DMS 273 treated with DMSO at 0.1 percent for 48 hours (cell line): ENCODE results near the gene OR5AR1.
"Not testable (repeated sequence)": the region's sequence is repeated elsewhere in the genome, so short reads cannot be mapped to it uniquely, and the experiment has no call there.

ENCODE experiments used
- DNase-seq: peaks from one replicate; lab custom pipeline; 2025; lab: John Stamatoyannopoulos, UW

OR5AR1 gene

DNA sequence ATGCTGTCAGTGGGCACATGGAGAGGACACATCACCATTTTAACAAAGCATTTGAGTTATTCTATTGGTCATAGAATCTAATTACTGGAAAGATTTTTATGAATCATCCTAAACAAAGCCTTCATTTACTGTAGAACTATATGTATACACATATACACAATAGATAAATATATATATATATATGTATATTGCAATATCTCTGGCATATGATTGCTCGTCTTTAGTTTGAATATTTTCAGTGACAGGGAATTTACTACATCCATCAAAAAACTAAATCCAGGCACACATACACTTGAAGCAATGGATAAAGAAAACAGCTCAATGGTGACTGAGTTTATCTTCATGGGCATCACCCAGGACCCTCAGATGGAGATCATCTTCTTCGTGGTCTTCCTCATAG, at the start of gene OR5AR1:
Gene OR5AR1 (plus strand): TSS at position 301 of the 400 bp plus-strand sequence. CDS start 0 bp downstream, at position 301.
- DNase-seq, result no peak

DNA sequence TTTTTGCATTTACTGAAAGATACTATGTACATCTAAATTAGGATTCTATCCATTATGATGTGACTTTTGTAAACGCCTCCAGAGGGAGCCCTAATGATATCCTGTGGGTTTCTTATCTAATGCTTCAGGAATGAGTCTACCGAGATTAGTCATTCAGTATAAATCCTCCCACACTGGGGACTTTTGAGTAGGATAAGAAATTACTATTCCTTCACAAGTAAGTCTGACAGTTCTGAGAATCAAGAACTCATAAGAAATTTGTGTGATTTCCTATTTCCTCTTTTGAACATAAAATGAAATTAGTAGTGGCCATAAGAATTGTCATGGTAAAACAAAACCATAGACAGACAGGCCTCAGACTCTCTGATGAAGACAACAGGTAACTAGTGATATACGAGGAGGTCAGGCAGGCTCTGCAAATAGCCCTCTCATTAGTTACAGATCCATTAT, 38.8 kb upstream of the OR5AR1 start:
- no peak for DNase-seq

GRCh38 chr11:56625946-56626345, 37.5 kb upstream of the OR5AR1 start:
- no peak for DNase-seq

DNA sequence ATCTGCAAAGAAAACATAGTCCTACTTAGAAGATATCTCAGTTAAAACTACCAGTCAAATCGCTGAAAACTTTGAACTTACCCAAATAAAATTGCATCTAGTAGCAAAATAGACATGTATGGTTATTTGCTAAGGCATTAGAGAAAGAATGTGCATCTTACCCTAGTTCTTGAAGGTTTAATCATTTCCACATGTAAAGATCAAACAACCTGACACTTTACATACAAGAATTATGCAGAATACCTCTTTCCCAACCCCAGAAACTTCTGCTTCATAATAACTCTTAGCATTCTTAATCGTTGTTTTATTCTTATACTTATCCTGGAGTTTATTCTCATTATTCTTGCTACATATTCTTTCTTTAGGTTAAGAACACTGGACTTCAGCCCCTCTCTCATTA, 31.2 kb upstream of the OR5AR1 start:
- no peak for DNase-seq

DNA sequence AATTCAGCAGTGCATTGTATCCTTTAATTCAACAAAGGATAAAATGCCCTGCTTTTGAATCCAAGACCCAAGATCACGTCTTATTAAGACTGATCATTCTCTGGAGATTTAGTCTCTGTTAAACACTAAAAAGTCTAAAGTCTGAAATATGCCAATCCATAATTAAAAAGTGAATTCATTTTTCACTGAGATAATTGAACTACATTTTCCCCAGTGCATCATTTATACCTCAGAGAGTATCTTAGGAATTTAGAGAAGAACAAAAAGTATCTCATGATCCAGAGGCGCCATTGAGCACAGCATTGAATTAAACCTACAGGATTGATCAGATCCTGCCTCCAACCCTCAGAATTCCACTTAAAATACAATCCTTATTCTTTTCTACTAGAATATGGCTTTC, 26.6 kb upstream of the OR5AR1 start:
- no peak for DNase-seq

DNA sequence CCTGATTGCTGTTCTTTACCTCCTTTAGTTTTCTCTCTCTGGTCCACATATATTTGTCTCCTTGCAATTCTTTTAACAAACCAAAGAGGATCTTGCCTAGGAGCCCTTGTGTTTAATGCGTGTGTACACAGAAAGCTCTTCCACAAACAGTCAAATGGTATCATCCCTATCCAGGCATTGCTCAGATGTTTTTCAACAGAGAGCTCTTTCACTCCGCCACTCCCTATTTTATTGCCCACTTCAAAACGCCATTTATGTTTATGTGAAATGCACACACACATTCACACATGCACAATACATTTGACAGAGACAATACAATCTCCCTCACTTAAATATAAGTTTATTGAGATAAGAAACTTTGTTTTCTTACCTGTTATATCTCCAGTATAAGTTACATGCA, 26.0 kb upstream of the OR5AR1 start:
- DNase-seq, result no peak

- DNase-seq, result no peak
Measured at GRCh38 chr11:56642339-56642738, 21.1 kb upstream of the OR5AR1 start, which contains the start of gene OR5AP2. TSS of gene OR5AP2 (minus strand) at chr11:56642439. CDS start at chr11:56642439, 0 bp downstream.

- DNase-seq, result no peak
Measured at GRCh38 chr11:56659755-56660154, 3.7 kb upstream of the OR5AR1 start.

- DNase-seq, result no peak
Measured at GRCh38 chr11:56670984-56671383, 7.5 kb downstream of the OR5AR1 start.

- no peak for DNase-seq
Measured at GRCh38 chr11:56688554-56689100, 25.1 kb downstream of the OR5AR1 start.

GRCh38 chr11:56691179-56691578, 27.7 kb downstream of the OR5AR1 start:
- DNase-seq, result not testable (repeated sequence)

GRCh38 chr11:56693428-56693827, 29.9 kb downstream of the OR5AR1 start:
- no peak for DNase-seq

GRCh38 chr11:56698795-56699194, 35.3 kb downstream of the OR5AR1 start, which contains the start of gene OR9G1:
TSS of gene OR9G1 (plus strand) at chr11:56699095. CDS start at chr11:56700388, 1,293 bp downstream.
- DNase-seq, result no peak

GRCh38 chr11:56700242-56700913, 36.9 kb downstream of the OR5AR1 start:
- DNase-seq, result no peak

DNA sequence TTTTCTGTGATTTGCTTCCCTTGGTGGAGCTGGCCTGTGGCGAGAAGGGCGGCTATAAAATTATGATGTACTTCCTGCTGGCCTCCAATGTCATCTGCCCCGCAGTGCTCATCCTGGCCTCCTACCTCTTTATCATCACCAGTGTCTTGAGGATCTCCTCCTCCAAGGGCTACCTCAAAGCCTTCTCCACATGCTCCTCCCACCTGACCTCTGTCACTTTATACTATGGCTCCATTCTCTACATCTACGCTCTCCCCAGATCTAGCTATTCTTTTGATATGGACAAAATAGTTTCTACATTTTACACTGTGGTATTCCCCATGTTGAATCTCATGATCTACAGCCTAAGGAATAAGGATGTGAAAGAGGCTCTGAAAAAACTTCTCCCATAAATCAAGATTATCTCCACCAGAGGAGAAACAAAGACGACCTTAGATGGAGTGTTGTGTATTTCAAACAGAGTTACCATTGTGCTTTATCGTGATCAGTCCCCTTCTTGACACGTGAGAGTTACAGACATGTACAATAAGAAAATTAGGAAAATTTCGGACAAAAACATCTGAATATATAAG, 37.5 kb downstream of the OR5AR1 start:
- no peak for DNase-seq

DNA sequence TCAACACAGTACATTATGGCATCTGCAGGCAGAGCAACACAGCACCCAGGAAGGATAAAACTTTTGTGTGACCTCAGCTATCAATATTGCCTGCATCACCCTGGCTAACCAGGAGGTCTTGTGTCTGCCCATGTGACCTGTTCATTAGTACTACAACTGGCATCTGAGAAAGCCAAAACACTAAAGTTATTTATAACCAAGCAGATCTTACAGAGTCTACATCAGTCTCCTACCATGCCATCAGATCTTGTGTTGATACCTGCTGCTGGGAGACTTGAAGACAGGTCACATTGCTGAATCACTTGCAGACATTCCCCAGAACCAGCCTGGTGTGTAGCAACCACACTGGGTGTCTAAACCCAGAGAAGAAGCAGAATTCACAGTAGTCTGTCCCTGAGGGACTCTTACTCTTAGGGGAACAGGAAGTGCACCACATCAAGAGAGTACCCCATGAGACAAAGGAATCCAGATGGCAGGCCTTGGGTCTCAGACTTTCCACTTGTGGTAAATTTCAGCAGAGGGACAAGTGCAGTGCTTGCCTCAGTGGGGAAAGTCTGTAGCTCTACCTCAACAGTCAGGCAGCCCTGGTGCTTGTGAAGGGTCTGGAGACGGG, 42.4 kb downstream of the OR5AR1 start:
- DNase-seq, result no peak

GRCh38 chr11:56706486-56706885, 43.0 kb downstream of the OR5AR1 start:
- no peak for DNase-seq

DNA sequence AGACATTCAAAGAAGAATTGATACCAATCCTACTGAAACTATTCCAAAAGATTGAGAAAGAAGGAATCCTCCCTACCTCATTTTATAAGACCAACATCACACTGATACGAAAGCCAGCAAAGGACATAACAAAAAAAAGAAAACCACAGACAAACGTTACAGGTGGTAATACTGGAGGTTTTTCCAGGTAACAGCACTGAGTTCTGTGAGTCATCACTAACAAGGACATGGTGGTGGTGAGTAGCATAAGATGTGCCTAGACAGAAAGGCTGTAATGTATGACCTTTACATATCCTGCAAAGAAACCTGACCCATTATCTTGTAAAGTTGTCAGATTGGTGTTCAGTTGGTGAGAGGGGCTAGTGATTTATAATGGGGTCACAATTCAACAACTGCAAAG, 50.7 kb downstream of the OR5AR1 start:
- DNase-seq, result no peak
